GM21825 (cell line): ENCODE data around the gene UCKL1.
"Not testable (repeated sequence)": the region's sequence is repeated elsewhere in the genome, so short reads cannot be mapped to it uniquely, and the experiment has no call there.

Experiments used
- ATAC-seq: cut with Tn5 transposase; IDR thresholded peaks from one replicate; pipeline ENCODE4 v1.9.1; 2021; ENCODE audit warnings: mild to moderate bottlenecking, moderate library complexity; ENCODE audit not compliant: unreplicated experiment

UCKL1 gene

GRCh38 chr20:63955827-63956663, at the start of gene UCKL1:
UCKL1 (minus strand) TSS chr20:63956416; CDS start chr20:63956372, 44 bp downstream.
- ATAC-seq: peak; percentile 56

DNA sequence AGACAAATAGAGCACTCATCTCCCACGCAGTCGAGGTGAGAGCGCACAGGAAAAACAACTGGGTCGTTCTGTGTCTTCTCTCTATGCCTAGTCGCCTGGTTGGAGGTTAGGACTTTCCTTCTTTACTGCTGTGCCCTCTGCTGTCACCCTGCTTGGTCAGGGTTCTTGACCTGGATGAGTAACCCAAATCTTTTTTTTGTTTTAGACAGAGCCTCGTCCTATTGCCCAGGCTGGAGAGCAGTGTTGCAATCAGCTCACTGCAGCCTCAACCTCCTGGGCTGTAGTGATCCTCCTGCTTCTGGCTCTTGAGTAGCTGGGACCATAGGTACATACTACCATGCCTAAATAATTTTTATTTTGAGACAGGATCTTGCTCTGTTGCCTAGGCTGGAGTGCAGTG, 49.2 kb upstream of the UCKL1 start:
- ATAC-seq: no peak

DNA sequence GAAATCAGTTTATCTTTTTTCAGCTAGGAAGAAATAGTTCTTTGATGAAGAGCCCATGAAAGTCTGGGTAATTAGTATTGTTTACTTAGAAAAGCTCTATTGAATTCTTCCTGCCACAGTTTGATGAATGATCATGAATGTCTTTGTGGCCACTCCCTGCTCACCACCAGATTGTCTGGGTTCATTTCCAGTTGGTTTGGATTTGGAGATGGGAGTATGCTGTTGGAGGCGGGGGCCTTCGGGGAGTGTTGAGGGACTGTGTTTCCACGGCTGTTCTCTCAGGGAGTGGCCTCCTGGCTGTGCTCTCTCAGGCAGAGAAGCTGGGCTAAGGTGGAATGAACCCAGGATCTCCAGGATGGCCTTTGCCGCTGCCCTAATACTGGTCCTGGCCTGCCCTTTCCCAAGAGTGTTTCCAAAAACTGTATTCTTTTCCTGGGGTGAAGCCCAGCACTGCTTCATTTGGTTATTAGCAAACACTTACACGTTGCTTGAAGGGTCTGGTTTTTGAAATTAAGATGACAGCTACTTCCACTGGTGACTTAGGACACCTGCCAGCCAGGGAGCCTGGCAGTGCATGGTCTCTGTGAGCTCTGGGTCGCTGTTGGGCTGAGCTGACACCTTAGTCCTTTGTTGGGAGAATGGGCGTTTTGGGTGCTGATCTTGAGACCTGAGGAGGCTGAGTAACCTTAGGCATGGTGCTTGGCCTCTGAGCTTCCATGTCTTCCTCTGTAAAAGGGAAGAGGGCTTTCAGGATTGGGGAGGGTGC, 47.9 kb upstream of the UCKL1 start:
- ATAC-seq: no peak

GRCh38 chr20:64001607-64002011, 45.4 kb upstream of the UCKL1 start:
- ATAC-seq: no peak

DNA sequence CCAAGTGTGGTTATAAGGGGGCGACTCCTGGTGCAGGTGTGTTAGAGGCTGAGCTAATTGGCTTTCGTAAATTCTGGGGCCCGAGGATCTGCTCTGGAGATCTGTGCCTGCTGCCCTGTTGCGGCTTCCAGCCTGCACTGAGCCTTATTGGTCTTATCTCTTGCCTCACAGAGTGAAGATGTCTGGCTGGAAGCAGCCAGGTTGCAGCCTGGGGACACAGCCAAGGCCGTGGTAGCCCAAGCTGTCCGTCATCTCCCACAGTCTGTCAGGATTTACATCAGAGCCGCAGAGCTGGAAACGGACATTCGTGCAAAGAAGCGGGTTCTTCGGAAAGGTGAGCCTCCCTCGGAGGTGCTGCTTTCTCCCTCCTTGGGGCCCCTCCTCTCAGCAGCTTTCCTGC, 44.7 kb upstream of the UCKL1 start:
- no peak for ATAC-seq

DNA sequence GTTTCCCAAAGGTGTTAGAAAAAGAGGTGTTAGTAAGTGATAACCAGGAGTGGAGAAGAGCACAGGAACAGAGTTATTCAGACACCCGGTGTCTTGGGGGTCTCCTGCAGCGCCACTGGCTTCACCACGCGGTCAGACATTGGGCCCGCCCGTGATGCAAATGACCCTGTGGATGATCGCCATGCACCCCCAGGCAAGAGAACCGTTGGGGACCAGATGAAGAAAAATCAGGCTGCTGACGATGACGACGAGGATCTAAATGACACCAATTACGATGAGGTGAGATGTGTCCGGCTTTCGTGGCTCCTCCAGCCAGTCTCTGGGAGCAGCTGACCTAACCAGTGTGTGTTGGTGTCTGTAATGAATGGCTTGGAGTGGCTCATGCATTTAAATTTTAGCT, 26.7 kb upstream of the UCKL1 start:
- no peak for ATAC-seq

- ATAC-seq: peak; percentile 57
These were observed 24.9 kb upstream of the UCKL1 start, which contains the start of gene PRPF6 for GRCh38 chr20:63980806-63981728. PRPF6 (plus strand) TSS chr20:63981132; CDS start chr20:63981246, 114 bp downstream.

GRCh38 chr20:63980317-63980805, 24.1 kb upstream of the UCKL1 start:
- ATAC-seq: peak; percentile 9

DNA sequence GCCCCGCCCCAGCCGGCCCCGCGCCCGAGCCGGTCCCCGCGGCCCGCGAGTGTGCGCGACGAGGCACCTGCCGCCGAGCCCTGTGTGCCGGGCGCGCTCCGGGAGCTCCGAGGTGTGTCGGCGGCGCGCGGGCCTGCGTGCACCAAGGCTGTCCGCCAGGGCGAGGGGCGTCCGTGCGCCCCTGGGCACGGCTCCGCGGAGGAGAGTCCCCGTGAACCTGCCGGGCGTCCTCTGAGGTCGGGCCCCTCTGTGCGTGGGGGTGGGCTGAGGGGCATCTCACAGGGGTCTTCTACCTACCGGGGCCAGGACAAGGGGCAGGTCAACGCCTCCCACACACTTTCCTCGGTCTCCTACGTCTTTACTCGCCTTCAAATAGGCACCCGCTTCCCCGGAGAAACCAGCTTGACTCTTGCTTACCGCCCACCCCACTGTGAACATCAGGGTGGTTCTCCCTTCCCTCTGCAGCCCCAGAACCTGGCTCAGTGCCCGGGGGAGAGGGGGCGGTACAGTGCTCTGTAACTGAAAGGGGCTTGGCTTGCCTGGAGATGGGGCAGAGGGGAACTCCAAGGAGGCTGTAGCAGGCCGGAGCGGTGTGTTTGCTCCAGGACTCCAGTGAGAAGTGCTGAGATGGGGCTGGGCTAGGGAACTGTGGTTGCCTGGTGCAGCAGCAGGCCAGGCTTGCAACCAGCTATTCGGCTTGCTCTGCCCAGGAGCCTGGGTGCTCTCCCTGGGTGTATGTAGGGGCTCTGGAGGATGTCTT, 23.5 kb upstream of the UCKL1 start, which contains the start of gene SAMD10:
Gene SAMD10 (minus strand): TSS at position 86 of the 760 bp plus-strand sequence. CDS start 175 bp downstream, outside the sequence.
- ATAC-seq: peak; percentile 31

- ATAC-seq: no peak
These were observed 23.0 kb upstream of the UCKL1 start for GRCh38 chr20:63979229-63979556.

DNA sequence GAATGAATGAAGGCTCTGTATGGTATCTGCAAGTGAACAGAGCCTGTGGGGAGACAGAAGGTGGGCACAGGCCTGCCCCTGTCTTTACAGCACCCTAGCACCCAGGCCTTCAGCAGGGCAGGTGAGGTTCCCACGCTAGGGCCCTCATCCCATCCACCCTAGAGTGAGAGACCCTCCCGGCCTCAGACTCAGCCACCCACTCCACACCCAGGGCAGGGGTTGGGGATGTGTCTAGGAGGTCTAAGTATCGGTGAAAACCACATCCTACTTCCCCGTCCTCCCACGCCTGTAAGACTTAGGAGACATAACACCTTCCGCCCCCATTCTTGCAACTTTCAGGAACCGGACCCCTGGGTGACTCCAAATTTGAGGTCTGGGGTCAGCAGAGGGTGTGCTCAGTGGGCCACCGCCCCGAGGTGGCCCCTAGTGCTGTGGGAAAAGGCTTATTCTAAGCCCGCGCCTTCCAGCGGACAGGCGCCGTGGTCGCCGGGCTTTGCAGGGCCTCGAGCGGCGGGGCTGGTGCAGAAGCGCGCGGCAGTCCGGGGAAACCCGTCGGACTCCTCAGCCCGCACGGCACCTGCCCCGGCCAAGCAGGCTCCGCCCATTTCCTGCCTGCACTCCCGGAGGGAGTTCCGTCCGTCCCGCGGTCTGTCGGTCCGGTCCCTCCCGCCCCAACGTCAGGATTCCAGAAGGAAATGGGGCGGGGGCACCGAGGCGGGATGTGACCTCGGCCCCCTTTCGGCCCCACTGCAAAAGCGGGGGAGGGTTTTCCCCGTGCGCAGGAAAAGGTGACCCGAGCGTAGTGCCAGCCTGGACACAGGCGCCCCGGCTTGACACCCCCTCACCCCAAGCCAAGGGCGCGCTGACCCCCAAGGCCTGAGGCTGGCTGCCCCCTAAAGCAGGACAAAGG, 22.4 kb upstream of the UCKL1 start:
- peak; percentile 28 for ATAC-seq

- no peak for ATAC-seq
These were observed 21.6 kb upstream of the UCKL1 start for GRCh38 chr20:63977739-63978276.

DNA sequence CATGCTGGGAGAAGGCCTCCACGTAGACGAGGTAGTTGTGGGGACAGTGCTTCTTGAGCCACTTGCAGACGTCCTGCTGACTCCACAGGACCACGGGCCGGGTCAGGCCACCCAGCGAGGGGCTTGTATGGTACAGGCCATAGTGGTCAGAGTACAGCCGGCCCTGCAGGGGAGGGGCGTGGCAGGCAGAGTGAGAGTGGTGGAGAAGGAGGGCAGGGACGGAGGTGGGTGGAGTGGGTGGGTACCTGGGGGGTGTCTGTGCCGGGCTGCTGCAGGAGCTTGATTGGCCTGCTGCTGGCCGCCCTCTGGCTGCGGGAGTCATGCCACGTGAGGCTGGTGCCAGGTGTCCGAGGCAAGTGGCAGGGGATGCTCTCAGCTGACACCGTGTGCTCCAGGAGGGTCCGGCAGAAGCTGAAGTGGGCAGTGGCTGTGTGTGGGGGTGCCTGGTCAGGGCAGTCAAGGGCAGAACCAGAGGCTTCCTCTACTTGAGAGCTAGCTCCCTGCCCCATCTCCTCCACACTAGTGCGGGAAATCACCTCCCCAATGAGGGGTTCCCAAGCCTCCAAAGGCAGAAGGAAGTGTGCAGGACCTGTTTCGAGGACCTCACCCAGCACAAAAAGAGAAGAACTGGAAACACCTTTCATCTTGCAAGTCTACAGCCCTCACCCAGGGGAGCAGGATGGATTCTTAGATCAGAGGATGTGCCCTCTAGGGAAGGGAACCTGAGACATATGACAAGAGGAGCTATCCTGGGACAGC, 20.9 kb upstream of the UCKL1 start:
- ATAC-seq: no peak

DNA sequence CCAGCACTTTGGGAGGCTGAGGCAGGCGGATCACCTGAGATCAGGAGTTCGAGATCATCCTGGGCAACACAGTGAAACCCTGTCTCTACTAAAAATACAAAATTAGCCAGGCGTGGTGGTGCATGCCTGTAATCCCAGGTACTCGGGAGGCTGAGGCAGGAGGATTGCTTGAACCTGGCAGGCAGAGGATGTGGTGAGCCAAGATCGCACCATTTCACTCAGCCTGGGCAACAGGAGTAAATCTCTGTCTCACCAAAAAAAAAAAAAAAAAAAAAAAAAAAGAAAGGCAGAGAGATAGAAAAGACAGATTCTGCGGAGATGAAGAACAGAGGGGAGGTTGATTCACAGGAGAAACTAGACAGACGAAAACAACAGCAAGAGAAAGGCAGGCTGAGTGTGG, 20.3 kb upstream of the UCKL1 start:
- not testable (repeated sequence) for ATAC-seq

DNA sequence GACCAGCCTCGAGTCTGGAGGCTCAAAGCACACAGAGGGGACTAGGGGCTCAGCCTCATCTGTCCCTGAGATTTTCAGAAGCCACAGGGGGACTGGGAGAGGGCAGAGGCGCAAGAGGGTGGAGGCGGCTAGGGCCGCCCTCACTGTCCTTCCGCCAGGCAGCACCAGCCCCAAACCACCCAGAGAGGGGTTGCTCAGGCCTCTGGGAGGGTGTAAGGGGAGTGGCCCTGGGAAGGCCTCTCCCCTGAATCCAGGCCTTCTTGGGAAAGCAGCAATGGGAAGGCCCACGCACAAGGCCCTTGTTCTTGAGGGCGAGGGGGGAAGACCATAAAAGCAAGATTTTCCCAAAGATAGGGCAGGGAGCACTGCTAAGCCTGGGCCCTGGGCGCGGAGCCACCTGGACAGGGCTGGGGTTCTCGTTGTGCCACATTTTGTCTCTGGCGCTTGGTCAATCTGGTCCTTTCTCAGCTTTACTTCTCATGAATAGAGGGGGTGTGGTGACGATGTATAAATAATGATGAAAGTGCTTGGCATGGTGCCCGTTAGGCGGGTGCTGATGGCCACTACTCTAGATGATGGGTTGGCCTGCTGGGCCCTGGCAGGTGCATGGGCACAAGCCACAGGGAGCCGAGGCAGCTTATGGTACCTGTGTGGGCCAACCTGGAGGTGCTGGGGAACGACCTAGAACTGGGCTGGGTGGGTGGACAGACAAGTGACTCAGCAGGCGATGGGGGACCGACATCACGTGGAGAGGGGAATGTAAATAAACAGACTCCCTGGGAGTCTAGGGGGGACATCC, 18.4 kb upstream of the UCKL1 start:
- ATAC-seq: no peak

- no peak for ATAC-seq
These were observed 17.6 kb upstream of the UCKL1 start for GRCh38 chr20:63973636-63974401.

DNA sequence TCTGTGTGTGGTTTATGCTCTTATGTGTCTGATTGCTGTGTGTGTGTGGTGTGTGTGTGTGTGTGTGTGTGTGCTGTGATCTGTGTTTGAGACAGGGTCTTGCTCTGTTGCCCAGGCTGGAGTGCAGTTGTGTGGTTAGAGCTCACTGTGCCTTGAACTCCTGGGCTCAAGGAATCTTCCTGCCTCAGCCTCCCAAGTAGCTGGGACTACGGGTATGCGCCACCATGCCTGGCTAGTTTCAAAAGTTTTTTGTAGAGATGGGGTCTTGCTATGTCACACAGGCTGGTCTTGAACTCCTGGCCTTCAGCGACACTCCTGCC, 16.9 kb upstream of the UCKL1 start:
- no peak for ATAC-seq
